ENCODE measurements around the gene IFITM10. TPM values are rescaled to one million over a fixed set of nuclear protein-coding genes. Genes with fewer than 3 reads are reported as not detected.

IFITM10 gene
- polyA plus RNA-seq, 1 of the 3 experiments (the other 2 are of a cell fraction): 0.21 TPM

- Histone ChIP-seq H3K9ac (no peak overlapping the region), H3K4me2 (no peak overlapping the region), H3K9me3 (no peaks in the 10 kb centered on the region), H2AFZ (ENCODE audit: low read depth) (no peak overlapping the region), H3K27me3 (ENCODE audit: insufficient read depth) (no peaks in the 10 kb centered on the region), H3K4me1 (ENCODE audit: control insufficient read depth in 1 of 2, insufficient read depth in 2 of 2, low read depth in 1 of 2, low read length in 1 of 2) (peaks cover 4 to 19% of the 10 kb centered on the region in 2 experiments; a peak in 3 of 4 replicates), H3F3A (replicated peaks; ENCODE audit: insufficient read depth) (no peaks in the 10 kb centered on the region), H4K20me1 (ENCODE audit: insufficient read depth) (0 out of 2 replicates have a peak, but pooled peaks cover 3% of the 10 kb centered on the region), H3K36me3 (replicated peaks in 1 of 2; ENCODE audit: control insufficient read depth in 1 of 2, insufficient read depth in 2 of 2, low read length in 1 of 2) (peaks cover 0 to 40% of the 10 kb centered on the region in 2 experiments), H3K9me2 (no peaks in the 10 kb centered on the region), H3K79me2 (ENCODE audit: insufficient read depth) (peaks cover 21% of the 10 kb centered on the region), H3K27ac (ENCODE audit: low read depth in 2 of 2, low read length in 1 of 2) (no peak overlapping the region), H3K4me3 (ENCODE audit: low read depth in 2 of 2, low read length in 1 of 2) (no peak overlapping the region)
- no CpG with 5 or more reads among the region's 5 CpGs for WGBS (ENCODE audit: low lambda C conversion rate)
- POLR2A ChIA-PET: no interaction called here
- DNase-seq: no peak
- CTCF ChIA-PET: no interaction called here
- TF ChIP-seq NRF1 (IDR thresholded peaks at IDR 0.05; ENCODE audit: low read depth, low read length) (no peak), FOXM1 (IDR thresholded peaks at IDR 0.05; ENCODE audit: low read depth) (no peak), GATA2 (CRISPR knock-in tag; IDR thresholded peaks at IDR 0.05) (no peak), IRF3 (IDR thresholded peaks at IDR 0.05; ENCODE audit: low read depth, low read length) (no peak), MAX (IDR thresholded peaks at IDR 0.05; ENCODE audit: low read depth) (no peak), EZH2phosphoT487 (IDR thresholded peaks at IDR 0.05; ENCODE audit: borderline replicate concordance, low read depth) (no peak), RXRA (IDR thresholded peaks at IDR 0.05; ENCODE audit: borderline replicate concordance, low read depth) (no peak), YY1 (IDR thresholded peaks at IDR 0.05; ENCODE audit: low read depth) (no peak), RAD21 (IDR thresholded peaks at IDR 0.05; ENCODE audit: low read length) (no peak), FOSL2 (IDR thresholded peaks at IDR 0.05; ENCODE audit: borderline replicate concordance, low read depth) (no peak), SMC3 (IDR thresholded peaks at IDR 0.05; ENCODE audit: low read depth, low read length) (no peak), MXI1 (IDR thresholded peaks at IDR 0.05; ENCODE audit: low read depth, low read length) (no peak), NFIC (IDR thresholded peaks at IDR 0.05; ENCODE audit: borderline replicate concordance) (no peak), SIN3A (IDR thresholded peaks at IDR 0.05; ENCODE audit: borderline replicate concordance, low read depth, low read length) (no peak), TAF1 (IDR thresholded peaks at IDR 0.05; ENCODE audit: borderline replicate concordance, low read depth, low read length) (no peak), POLR2AphosphoS5 (IDR thresholded peaks at IDR 0.05; ENCODE audit: low read depth, low read length) (no peak)
- TF ChIP-seq, protein P1, sequence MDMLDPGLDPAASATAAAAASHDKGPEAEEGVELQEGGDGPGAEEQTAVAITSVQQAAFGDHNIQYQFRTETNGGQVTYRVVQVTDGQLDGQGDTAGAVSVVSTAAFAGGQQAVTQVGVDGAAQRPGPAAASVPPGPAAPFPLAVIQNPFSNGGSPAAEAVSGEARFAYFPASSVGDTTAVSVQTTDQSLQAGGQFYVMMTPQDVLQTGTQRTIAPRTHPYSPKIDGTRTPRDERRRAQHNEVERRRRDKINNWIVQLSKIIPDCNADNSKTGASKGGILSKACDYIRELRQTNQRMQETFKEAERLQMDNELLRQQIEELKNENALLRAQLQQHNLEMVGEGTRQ (IDR thresholded peaks at IDR 0.05; ENCODE audit: borderline replicate concordance, low read depth, low read length): no peak
- TF ChIP-seq, protein P2, sequence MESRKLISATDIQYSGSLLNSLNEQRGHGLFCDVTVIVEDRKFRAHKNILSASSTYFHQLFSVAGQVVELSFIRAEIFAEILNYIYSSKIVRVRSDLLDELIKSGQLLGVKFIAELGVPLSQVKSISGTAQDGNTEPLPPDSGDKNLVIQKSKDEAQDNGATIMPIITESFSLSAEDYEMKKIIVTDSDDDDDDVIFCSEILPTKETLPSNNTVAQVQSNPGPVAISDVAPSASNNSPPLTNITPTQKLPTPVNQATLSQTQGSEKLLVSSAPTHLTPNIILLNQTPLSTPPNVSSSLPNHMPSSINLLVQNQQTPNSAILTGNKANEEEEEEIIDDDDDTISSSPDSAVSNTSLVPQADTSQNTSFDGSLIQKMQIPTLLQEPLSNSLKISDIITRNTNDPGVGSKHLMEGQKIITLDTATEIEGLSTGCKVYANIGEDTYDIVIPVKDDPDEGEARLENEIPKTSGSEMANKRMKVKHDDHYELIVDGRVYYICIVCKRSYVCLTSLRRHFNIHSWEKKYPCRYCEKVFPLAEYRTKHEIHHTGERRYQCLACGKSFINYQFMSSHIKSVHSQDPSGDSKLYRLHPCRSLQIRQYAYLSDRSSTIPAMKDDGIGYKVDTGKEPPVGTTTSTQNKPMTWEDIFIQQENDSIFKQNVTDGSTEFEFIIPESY (IDR thresholded peaks at IDR 0.05; ENCODE audit: borderline replicate concordance, low read depth): no peak
- TF ChIP-seq, protein P3, sequence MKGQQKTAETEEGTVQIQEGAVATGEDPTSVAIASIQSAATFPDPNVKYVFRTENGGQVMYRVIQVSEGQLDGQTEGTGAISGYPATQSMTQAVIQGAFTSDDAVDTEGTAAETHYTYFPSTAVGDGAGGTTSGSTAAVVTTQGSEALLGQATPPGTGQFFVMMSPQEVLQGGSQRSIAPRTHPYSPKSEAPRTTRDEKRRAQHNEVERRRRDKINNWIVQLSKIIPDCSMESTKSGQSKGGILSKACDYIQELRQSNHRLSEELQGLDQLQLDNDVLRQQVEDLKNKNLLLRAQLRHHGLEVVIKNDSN (IDR thresholded peaks at IDR 0.05; ENCODE audit: borderline replicate concordance, low read depth): no peak
Measured at GRCh38 chr11:1759851-1760220, 9.4 kb upstream of the IFITM10 start.

All from SK-N-SH (cell line).